IPS-15b (cell line): ENCODE measurements around the gene CDC42BPA.

ENCODE experiments used
- H3K27me3 ChIP-seq: one replicate; pipeline ENCODE4 v1.6.1; 2013; ENCODE audit warnings: low read length; ENCODE audit not compliant: control insufficient read depth, insufficient read depth
- H3K36me3 ChIP-seq: one replicate; pipeline ENCODE4 v1.6.1; 2013; ENCODE audit warnings: low read length; ENCODE audit not compliant: control insufficient read depth, insufficient read depth
- H3K4me1 ChIP-seq: one replicate; pipeline ENCODE4 v1.6.1; 2013; ENCODE audit warnings: mild to moderate bottlenecking, low read length; ENCODE audit not compliant: control insufficient read depth, insufficient read depth
- H3K4me3 ChIP-seq: one replicate; pipeline ENCODE4 v1.5.1; 2013; ENCODE audit warnings: low read depth, low read length
- H3K9ac ChIP-seq: one replicate; pipeline ENCODE4 v1.6.1; 2013; ENCODE audit warnings: low read depth, mild to moderate bottlenecking, low read length
- H3K9me3 ChIP-seq: one replicate; pipeline ENCODE4 v1.6.1; 2013; ENCODE audit warnings: mild to moderate bottlenecking, low read length; ENCODE audit not compliant: control insufficient read depth, insufficient read depth

The CDC42BPA gene

DNA sequence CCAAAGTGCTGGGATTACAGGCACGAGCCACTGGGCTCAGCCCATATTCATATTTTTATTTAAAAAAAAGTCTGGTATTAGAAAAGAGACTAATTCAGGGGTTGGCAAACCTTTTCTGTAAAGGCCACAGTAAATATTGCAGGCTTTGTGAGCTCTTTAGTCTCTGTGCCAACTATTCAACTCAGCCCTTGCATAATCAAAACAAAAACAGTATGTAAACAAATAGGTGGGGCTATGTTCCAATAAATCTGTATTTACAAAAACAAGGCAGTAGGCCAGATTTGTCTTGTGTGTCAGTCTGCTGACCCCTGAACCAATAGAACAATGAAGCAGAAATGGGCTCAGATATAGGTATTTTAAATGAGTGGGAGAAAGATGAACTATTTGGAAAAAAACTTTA is 49.3 kb downstream of the CDC42BPA start:
- no peaks in the 10 kb centered on the region for H3K9me3 ChIP-seq
- H3K27me3 ChIP-seq = no peaks in the 10 kb centered on the region
- no peak overlapping the region for H3K9ac ChIP-seq
- H3K4me3 ChIP-seq = no peak overlapping the region
- H3K4me1 ChIP-seq = no peaks in the 10 kb centered on the region
- no peaks in the 10 kb centered on the region for H3K36me3 ChIP-seq

DNA sequence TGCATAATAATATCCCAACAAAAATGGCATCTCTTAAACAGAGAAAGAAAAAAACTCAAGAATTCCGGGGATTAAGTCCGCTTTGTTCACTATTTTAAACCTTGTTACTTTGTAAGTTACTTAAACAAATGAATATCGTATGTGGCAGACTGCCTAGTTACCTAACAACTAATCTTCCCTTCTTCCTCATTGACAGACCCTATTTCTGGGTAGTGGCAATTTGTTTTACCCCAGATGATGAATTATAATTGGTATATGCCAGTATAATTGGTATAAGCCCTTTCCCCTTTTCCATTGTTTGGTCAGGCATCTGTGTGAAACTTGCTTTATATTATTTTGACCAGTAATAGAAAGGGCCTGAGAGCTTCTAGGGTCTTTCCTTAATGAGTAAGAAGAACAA is 52.4 kb downstream of the CDC42BPA start:
- Histone ChIP-seq H3K4me3 (no peak overlapping the region), H3K36me3 (no peaks in the 10 kb centered on the region), H3K9me3 (no peaks in the 10 kb centered on the region), H3K27me3 (no peaks in the 10 kb centered on the region), H3K9ac (no peak overlapping the region), H3K4me1 (no peaks in the 10 kb centered on the region)

DNA sequence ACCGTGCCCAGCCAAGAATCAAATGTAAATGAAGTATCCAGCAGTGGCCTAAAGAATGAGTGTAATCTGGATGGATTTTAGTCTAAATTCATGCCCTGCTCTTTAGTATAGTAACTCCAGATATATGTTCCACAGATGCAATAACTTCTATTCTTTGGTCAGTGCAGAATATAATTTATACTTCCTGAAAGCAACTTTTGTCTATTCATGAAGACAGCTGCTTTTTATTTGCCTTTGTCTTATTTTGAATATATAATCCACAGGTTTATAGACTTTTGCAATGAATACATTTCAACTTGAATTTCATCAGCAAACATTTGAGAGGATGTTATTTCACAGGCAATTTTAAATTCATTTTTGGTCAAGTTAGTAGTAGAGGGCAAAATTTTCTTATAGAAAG is 54.4 kb downstream of the CDC42BPA start:
- H3K9ac ChIP-seq = no peak overlapping the region
- H3K9me3 ChIP-seq = no peaks in the 10 kb centered on the region
- no peaks in the 10 kb centered on the region for H3K36me3 ChIP-seq
- no peaks in the 10 kb centered on the region for H3K4me1 ChIP-seq
- H3K4me3 ChIP-seq = no peak overlapping the region
- H3K27me3 ChIP-seq = no peaks in the 10 kb centered on the region

DNA sequence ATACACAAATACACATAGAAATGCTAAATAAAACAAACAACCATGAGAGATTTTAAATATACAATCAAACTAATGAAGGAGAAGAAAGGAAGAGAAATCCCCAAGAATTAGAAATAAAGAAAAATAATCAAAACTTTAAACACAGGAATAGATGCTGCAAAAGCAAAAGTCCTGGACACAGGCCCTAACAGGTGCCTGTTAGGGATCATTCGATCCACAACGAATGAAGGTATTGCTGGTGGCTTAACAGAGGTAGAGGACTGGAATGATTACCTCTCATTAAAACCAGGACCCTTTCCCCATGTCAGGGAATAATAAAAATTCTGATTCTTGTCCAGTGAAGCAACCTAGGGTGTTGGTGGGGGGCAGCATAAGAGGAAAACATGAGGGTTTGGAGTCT is 56.8 kb downstream of the CDC42BPA start:
- Histone ChIP-seq H3K9me3 (no peaks in the 10 kb centered on the region), H3K36me3 (no peaks in the 10 kb centered on the region), H3K27me3 (no peaks in the 10 kb centered on the region), H3K4me3 (no peak overlapping the region), H3K9ac (no peak overlapping the region), H3K4me1 (no peaks in the 10 kb centered on the region)

DNA sequence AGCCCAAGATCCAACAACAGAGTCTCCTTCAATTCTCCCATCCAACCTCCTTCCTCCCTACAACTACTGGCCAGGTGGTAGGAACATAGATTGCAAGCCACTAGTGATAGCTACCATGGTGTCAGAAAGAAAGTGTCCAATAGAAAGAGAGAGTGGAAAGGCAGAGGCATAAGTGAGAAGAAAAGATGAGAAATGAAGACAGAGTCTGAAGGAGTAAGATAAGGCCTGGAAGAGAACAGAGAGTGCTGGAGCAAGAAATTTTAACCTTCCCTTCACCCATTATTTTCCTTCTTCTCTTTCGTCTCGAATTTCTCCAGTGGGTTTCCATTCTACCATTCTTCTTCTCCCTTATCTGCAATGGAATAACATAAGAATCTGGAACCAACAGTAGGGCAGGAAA is 57.9 kb downstream of the CDC42BPA start:
- H3K9me3 ChIP-seq = no peaks in the 10 kb centered on the region

DNA sequence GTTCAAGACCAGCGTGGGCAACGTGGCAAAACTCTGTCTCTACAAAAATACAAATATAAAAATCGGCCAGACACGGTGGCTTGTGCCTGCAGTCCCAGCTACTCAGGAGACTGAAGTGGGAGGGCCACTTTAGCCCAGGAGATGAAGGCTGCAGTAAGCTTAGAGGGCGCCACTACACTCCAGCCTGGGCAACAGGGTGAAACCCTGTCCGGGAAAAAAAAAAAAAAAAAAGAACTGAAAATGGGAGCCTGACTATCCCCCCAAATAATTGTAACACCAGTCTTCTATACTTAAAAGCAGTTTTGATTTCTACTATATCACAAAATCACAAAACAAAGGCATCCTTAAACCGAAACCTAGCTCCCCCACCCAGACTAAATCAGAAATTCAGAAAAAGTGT is 60.3 kb downstream of the CDC42BPA start:
- no peak overlapping the region for H3K9ac ChIP-seq
- H3K4me1 ChIP-seq = no peaks in the 10 kb centered on the region
- H3K36me3 ChIP-seq = no peaks in the 10 kb centered on the region
- no peak overlapping the region for H3K4me3 ChIP-seq
- H3K27me3 ChIP-seq = no peaks in the 10 kb centered on the region
- no peaks in the 10 kb centered on the region for H3K9me3 ChIP-seq

More for the DNA sequence above, 57.9 kb downstream of the CDC42BPA start:
- Histone ChIP-seq H3K4me1 (no peaks in the 10 kb centered on the region), H3K27me3 (no peaks in the 10 kb centered on the region), H3K9ac (no peak overlapping the region), H3K4me3 (no peak overlapping the region), H3K36me3 (no peaks in the 10 kb centered on the region)

DNA sequence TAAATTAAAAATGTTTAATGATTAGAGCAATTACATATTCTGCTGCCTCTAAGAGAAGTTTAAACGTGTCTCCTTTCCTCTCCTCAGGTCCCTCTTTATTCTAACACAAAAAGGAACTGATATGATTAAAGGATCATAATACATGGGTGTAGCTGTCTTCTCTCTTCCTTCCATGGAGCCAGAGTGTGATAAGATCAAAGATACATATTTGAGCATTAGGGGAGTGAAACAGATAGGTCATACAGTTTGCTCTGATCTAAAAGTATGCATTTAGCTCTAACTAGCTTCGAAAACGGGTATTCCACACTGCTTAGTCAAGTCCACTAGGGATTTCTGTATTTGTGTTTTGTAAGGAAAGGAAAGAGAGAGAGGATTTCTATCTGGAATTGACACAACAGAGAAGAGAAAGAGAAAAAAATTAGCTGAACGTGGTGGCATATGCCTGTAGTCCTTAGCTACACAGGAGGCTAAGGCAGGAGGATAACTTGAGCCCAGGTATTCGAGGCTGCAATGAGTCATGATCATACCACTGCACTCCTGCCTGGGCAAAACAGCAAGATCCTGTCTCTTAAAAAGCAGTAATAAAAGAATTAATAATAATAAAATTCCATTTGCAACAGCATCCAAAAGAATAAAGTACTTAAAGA is 63.1 kb downstream of the CDC42BPA start:
- Histone ChIP-seq H3K27me3 (no peaks in the 10 kb centered on the region), H3K9me3 (no peaks in the 10 kb centered on the region), H3K36me3 (no peaks in the 10 kb centered on the region), H3K4me1 (no peaks in the 10 kb centered on the region), H3K4me3 (no peak overlapping the region), H3K9ac (no peak overlapping the region)

DNA sequence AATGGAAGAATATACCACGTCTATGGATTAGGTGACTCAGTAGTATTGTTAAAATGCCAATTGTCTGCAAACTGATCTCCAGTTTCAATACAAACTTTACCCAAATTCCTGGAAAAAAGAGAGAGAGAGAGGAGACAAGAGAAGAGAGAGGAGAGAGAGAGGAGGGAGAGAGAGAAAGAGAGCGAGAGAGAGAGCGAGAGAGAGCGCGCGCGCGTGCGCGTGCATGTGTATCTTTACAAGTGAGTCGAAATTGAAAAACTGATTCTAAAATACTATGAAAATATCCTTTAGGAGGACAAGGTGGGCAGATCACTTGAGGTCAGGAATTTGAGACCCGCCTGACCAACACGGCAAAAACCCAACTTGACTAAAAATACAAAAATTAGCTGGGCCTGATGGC is 65.2 kb downstream of the CDC42BPA start:
- Histone ChIP-seq H3K4me3 (no peak overlapping the region), H3K9ac (no peak overlapping the region), H3K27me3 (no peaks in the 10 kb centered on the region), H3K4me1 (no peaks in the 10 kb centered on the region), H3K36me3 (no peaks in the 10 kb centered on the region), H3K9me3 (no peaks in the 10 kb centered on the region)

DNA sequence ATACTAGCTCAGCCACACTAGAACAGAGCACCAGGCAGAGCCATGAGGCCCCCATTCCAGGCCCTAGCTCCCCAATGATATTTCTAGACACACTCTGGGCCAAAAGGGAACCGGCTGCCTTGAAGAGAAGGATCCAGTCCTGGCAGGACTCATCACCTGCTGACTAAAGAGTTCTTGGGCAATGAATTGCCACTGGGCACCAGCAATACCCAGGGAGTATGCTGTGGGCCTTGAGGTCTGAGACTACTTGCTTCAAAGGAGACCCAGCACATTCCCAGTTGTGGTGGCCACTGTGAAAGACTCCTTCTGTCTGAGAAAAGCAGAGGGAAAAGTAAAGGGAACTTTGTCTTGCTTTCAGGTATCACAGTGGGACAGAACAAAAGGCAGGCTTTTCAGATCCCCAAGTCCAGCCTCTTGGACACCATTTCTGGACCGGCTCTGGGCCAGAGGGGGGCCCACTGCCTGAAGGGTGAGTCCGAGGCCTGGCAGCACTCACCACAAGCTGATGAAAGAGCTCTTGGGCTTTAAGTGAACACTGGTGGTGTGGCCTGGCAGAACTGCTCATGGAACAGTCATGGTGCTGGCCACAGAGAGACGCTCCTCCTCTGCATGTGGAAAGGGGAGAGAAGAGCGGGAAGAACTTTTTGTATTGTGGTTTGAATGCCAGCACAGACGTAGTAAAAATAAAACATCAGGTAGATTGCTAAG is 72.5 kb downstream of the CDC42BPA start:
- Histone ChIP-seq H3K36me3 (no peaks in the 10 kb centered on the region), H3K4me3 (no peak overlapping the region), H3K27me3 (no peaks in the 10 kb centered on the region), H3K9ac (peak overlapping the region; percentile 47), H3K9me3 (no peaks in the 10 kb centered on the region), H3K4me1 (no peaks in the 10 kb centered on the region)

DNA sequence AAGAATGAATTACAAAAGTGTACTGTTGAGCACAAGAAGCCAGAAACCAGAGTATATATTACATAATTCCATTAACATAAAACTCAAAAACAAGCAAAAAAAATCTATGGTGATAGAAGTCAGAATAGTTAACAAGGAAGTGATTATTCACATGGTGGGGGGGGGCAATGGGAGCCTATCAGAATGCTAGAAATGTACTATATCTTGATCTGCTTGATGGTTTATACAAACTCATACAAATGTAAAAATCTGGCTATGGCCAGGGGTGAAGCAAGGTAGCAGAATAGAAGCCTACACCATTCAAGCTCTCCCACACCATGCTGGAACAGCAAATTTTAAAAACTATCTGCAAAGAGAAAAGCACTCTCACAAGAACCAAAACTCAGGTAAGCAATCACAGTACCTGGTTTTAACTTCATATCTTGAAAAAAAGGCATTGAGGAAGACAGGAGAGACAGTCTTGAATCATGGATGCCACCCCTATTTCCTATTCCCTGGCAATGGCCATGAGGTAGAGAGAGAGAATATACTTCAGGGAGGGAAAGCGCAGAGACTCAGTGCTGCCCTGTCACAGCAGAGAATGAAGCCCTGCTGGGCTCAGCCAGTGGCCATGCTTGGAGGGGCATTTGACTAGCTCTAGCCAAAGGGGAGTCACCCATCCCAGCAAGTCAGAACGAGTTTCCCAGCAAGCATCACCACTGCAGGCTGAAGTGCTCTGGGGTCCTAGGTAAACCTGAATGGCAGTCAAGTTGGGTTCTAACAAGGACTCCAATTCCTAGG is 73.8 kb downstream of the CDC42BPA start:
- H3K4me3 ChIP-seq = no peak overlapping the region
- no peaks in the 10 kb centered on the region for H3K9me3 ChIP-seq
- H3K9ac ChIP-seq = no peak overlapping the region
- H3K27me3 ChIP-seq = no peaks in the 10 kb centered on the region
- H3K36me3 ChIP-seq = no peaks in the 10 kb centered on the region
- no peaks in the 10 kb centered on the region for H3K4me1 ChIP-seq

DNA sequence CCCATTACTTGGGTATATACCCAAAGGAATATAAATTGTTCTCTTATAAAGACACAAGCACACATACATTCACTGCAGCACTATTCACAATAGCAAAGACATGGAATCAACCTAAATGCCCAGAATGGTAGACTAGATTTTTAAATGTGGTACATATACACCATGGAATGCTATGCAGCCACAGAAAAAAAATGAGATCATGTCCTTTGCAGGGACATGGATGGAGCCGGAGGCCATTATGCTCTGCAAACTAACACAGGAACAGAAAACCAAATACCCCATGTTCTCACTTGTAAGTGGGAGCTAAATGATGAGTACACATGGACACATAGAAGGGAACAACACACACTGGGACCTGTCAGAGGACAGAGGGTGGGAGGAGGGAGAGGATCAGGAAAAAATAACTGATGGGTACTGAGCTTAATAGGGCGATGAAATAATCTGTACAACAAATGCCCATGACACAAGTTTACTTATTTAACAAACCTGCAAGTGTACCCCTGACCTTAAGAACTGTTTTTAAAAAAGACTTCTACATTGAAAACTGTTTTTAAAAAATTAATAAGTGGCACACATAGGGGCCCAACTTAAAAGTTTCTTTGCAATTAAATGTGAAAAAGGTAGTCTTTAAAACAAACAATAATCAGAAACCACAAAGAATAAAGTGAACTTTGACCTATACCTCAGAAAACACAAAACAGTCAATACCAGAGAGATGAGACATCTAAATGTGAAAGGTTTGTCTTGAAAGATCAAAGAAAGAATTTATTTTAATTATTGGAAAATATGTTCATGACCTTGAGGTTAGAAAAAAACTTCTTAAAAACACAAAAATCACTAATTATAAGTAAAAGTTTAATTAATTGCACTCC is 75.2 kb downstream of the CDC42BPA start:
- Histone ChIP-seq H3K9me3 (no peaks in the 10 kb centered on the region), H3K4me3 (no peak overlapping the region), H3K9ac (no peak overlapping the region), H3K27me3 (no peaks in the 10 kb centered on the region), H3K36me3 (no peaks in the 10 kb centered on the region), H3K4me1 (no peaks in the 10 kb centered on the region)
